ENCODE data around the gene ZBTB16.

GRCh38 chr11:114225661-114226060 lies 166.2 kb downstream of the ZBTB16 start:
- TF ChIP-seq, protein P1, sequence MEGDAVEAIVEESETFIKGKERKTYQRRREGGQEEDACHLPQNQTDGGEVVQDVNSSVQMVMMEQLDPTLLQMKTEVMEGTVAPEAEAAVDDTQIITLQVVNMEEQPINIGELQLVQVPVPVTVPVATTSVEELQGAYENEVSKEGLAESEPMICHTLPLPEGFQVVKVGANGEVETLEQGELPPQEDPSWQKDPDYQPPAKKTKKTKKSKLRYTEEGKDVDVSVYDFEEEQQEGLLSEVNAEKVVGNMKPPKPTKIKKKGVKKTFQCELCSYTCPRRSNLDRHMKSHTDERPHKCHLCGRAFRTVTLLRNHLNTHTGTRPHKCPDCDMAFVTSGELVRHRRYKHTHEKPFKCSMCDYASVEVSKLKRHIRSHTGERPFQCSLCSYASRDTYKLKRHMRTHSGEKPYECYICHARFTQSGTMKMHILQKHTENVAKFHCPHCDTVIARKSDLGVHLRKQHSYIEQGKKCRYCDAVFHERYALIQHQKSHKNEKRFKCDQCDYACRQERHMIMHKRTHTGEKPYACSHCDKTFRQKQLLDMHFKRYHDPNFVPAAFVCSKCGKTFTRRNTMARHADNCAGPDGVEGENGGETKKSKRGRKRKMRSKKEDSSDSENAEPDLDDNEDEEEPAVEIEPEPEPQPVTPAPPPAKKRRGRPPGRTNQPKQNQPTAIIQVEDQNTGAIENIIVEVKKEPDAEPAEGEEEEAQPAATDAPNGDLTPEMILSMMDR (IDR thresholded peaks at IDR 0.05; ENCODE audit: borderline replicate concordance, extremely low read depth, low read length, poor library complexity, severe bottlenecking), result no peak
- TF ChIP-seq EZH2 (IDR thresholded peaks at IDR 0.05; ENCODE audit: borderline replicate concordance, low read depth, low read length, severe bottlenecking), result no peak

Data from DND-41 (cell line).